ENCODE results near the gene AKT2. TPM values are rescaled to one million over a fixed set of nuclear protein-coding genes. Genes with fewer than 3 reads are reported as not detected.

Gene AKT2
- polyA plus RNA-seq, 1 donor from 2014 or later = 131 TPM

DNA sequence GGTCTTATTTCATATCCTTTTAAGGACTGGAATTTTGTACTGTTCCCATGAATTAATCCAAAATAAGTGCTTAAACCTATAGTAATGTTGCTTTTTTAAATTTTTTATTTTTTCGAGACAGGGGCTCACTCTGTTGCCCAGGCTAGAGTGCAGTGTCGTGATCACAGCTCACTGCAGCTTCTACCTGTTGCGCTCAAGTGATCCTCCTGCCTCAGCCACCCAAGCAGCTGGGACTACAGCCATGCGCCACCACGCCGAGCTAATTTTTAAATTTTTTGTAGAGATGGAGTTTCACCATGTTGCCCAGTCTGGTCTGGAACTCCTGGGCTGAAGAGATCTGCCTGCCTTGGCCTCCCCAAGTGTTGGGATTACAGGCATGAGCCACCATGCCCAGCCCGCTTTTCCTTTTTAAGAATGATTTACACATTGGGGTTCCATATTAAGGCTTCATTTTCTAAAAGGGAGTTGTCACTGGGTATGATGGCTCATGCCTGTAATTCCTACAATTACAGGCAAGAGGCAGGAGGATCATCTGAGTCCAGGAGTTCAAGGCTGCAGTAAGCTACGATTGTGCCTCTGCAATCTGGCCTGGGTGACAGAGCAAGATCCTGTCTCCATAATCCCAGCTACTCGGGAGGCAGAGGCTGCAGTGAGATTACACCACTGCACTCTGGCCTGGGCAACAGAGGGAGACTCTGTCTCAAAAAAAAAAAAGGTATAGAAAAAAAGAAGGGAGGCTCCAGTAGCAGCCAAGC lies 28.3 kb upstream of the AKT2 start:
- Histone ChIP-seq H3K79me2 (replicated peaks; ENCODE audit: insufficient read depth, low read length) (no peaks in the 10 kb centered on the region), H3K4me3 (ENCODE audit: low read length) (no peak overlapping the region), H3K27ac (ENCODE audit: low read length) (no peak overlapping the region), H3K9ac (ENCODE audit: low read length) (no peak overlapping the region), H3K4me2 (ENCODE audit: low read length) (no peak overlapping the region), H3K9me2 (ENCODE audit: insufficient read depth, low read length) (no peaks in the 10 kb centered on the region), H4K20me1 (ENCODE audit: insufficient read depth) (no peaks in the 10 kb centered on the region), H3K27me3 (ENCODE audit: insufficient read depth, low read depth, low read length) (no peaks in the 10 kb centered on the region), H3F3A (ENCODE audit: insufficient read depth, low read length, poor library complexity, severe bottlenecking) (no peaks in the 10 kb centered on the region), H2AFZ (ENCODE audit: low read depth, low read length) (no peak overlapping the region), H3K9me3 (ENCODE audit: low read length) (no peaks in the 10 kb centered on the region), H3K36me3 (ENCODE audit: insufficient read depth, low read length) (no peaks in the 10 kb centered on the region)
- TF ChIP-seq, protein P1, sequence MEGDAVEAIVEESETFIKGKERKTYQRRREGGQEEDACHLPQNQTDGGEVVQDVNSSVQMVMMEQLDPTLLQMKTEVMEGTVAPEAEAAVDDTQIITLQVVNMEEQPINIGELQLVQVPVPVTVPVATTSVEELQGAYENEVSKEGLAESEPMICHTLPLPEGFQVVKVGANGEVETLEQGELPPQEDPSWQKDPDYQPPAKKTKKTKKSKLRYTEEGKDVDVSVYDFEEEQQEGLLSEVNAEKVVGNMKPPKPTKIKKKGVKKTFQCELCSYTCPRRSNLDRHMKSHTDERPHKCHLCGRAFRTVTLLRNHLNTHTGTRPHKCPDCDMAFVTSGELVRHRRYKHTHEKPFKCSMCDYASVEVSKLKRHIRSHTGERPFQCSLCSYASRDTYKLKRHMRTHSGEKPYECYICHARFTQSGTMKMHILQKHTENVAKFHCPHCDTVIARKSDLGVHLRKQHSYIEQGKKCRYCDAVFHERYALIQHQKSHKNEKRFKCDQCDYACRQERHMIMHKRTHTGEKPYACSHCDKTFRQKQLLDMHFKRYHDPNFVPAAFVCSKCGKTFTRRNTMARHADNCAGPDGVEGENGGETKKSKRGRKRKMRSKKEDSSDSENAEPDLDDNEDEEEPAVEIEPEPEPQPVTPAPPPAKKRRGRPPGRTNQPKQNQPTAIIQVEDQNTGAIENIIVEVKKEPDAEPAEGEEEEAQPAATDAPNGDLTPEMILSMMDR (IDR thresholded peaks at IDR 0.05; ENCODE audit: poor library complexity, severe bottlenecking) = no peak
- TF ChIP-seq TAF1 (IDR thresholded peaks at IDR 0.05; ENCODE audit: low read depth) (no peak), EZH2 (IDR thresholded peaks at IDR 0.05; ENCODE audit: borderline replicate concordance, insufficient read depth, low read length, poor library complexity, severe bottlenecking) (no peak), SMC3 (conservative IDR thresholded peaks at IDR 0.05; ENCODE audit: poor library complexity) (no peak), RAD21 (conservative IDR thresholded peaks at IDR 0.05) (no peak), POLR2AphosphoS5 (IDR thresholded peaks at IDR 0.05) (no peak), EP300 (conservative IDR thresholded peaks at IDR 0.05; ENCODE audit: poor library complexity, severe bottlenecking) (no peak), MXI1 (conservative IDR thresholded peaks at IDR 0.05; ENCODE audit: poor library complexity, severe bottlenecking) (no peak)
- TF ChIP-seq, protein P2, sequence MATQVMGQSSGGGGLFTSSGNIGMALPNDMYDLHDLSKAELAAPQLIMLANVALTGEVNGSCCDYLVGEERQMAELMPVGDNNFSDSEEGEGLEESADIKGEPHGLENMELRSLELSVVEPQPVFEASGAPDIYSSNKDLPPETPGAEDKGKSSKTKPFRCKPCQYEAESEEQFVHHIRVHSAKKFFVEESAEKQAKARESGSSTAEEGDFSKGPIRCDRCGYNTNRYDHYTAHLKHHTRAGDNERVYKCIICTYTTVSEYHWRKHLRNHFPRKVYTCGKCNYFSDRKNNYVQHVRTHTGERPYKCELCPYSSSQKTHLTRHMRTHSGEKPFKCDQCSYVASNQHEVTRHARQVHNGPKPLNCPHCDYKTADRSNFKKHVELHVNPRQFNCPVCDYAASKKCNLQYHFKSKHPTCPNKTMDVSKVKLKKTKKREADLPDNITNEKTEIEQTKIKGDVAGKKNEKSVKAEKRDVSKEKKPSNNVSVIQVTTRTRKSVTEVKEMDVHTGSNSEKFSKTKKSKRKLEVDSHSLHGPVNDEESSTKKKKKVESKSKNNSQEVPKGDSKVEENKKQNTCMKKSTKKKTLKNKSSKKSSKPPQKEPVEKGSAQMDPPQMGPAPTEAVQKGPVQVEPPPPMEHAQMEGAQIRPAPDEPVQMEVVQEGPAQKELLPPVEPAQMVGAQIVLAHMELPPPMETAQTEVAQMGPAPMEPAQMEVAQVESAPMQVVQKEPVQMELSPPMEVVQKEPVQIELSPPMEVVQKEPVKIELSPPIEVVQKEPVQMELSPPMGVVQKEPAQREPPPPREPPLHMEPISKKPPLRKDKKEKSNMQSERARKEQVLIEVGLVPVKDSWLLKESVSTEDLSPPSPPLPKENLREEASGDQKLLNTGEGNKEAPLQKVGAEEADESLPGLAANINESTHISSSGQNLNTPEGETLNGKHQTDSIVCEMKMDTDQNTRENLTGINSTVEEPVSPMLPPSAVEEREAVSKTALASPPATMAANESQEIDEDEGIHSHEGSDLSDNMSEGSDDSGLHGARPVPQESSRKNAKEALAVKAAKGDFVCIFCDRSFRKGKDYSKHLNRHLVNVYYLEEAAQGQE (IDR thresholded peaks at IDR 0.05; ENCODE audit: borderline replicate concordance) = no peak

DNA sequence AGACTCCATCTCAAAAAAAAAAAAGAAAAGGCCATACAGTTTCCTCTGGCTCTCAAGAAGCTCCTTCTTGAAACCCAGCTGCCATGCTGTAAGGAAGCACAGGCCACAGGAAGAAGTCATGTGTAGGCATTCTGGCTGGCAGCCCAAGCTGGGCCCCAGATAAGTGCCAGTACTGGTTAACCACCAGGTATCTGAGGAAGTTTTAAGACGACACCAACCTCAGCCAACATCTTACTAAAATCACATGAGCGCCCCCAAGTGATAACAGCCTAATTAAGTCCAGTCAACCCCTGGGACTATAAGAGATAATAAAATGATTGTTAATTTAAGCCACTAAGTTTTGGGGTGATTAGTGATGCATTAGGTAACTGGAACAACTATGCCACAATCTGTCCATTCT lies 27.4 kb upstream of the AKT2 start:
- no peak overlapping the region for H3K9ac ChIP-seq (ENCODE audit: low read length)
- no peaks in the 10 kb centered on the region for H4K20me1 ChIP-seq (ENCODE audit: insufficient read depth)

More for the DNA sequence above, 27.4 kb upstream of the AKT2 start:
- no peaks in the 10 kb centered on the region for H3K27me3 ChIP-seq (ENCODE audit: insufficient read depth, low read depth, low read length)
- TF ChIP-seq, protein P2 (IDR thresholded peaks at IDR 0.05; ENCODE audit: borderline replicate concordance) = no peak
- TF ChIP-seq RAD21 (conservative IDR thresholded peaks at IDR 0.05) = no peak
- TF ChIP-seq TAF1 (IDR thresholded peaks at IDR 0.05; ENCODE audit: low read depth) = no peak
- no peak for TF ChIP-seq POLR2AphosphoS5 (IDR thresholded peaks at IDR 0.05)
- TF ChIP-seq SMC3 (conservative IDR thresholded peaks at IDR 0.05; ENCODE audit: poor library complexity) = no peak
- TF ChIP-seq MXI1 (conservative IDR thresholded peaks at IDR 0.05; ENCODE audit: poor library complexity, severe bottlenecking) = no peak
- TF ChIP-seq EZH2 (IDR thresholded peaks at IDR 0.05; ENCODE audit: borderline replicate concordance, insufficient read depth, low read length, poor library complexity, severe bottlenecking) = no peak
- TF ChIP-seq, protein P1 (IDR thresholded peaks at IDR 0.05; ENCODE audit: poor library complexity, severe bottlenecking) = no peak
- TF ChIP-seq EP300 (conservative IDR thresholded peaks at IDR 0.05; ENCODE audit: poor library complexity, severe bottlenecking) = no peak
- H3K27ac ChIP-seq (ENCODE audit: low read length) = no peak overlapping the region
- no peaks in the 10 kb centered on the region for H3K9me3 ChIP-seq (ENCODE audit: low read length)
- H3K36me3 ChIP-seq (ENCODE audit: insufficient read depth, low read length) = no peaks in the 10 kb centered on the region
- H3K4me2 ChIP-seq (ENCODE audit: low read length) = no peak overlapping the region
- H3F3A ChIP-seq (ENCODE audit: insufficient read depth, low read length, poor library complexity, severe bottlenecking) = no peaks in the 10 kb centered on the region
- H2AFZ ChIP-seq (ENCODE audit: low read depth, low read length) = no peak overlapping the region
- H3K9me2 ChIP-seq (ENCODE audit: insufficient read depth, low read length) = no peaks in the 10 kb centered on the region
- H3K4me3 ChIP-seq (ENCODE audit: low read length) = no peak overlapping the region
- no peaks in the 10 kb centered on the region for H3K79me2 ChIP-seq (replicated peaks; ENCODE audit: insufficient read depth, low read length)

Data from neural cell (in vitro differentiated cells).